K562 (cell line): Measurements from ENCODE around the gene FADS1. TPM values are rescaled to one million over a fixed set of nuclear protein-coding genes. Genes with fewer than 3 reads are reported as not detected.

Source experiments
- BRD4 ChIP-seq: fragments of 200-600 bp; sonication (generic); IDR thresholded peaks from 2 replicates; pipeline ENCODE4 v1.6.1; 2017; ENCODE audit warnings: inconsistent platforms
- BRF1 ChIP-seq: IDR thresholded peaks from 3 replicates; pipeline ENCODE4 v1.6.1; 2011; ENCODE audit warnings: borderline replicate concordance, mild to moderate bottlenecking; ENCODE audit not compliant: insufficient read length; ENCODE audit errors: extremely low read depth
- CHD2 ChIP-seq: IDR thresholded peaks from 2 replicates; pipeline ENCODE4 v1.6.1; 2011; ENCODE audit warnings: low read depth, low read length
- CSDE1 ChIP-seq, 2 experiments: fragments of 450-650 bp; IDR thresholded peaks; 2 replicates each; pipeline ENCODE4 v1.6.1; 2016; ENCODE audit warnings: mild to moderate bottlenecking in 1 of 2
- ETV5 ChIP-seq: sonication (generic); formaldehyde crosslinking; IDR thresholded peaks from 2 replicates; pipeline ENCODE4 v1.4.0; 2020; ENCODE audit warnings: low read depth, mild to moderate bottlenecking, missing genetic modification reagents
- RBFOX2 ChIP-seq: fragments of 200-400 bp; formaldehyde crosslinking; IDR thresholded peaks from 2 replicates; pipeline ENCODE4 v1.6.1; 2017; ENCODE audit warnings: low read depth, mild to moderate bottlenecking, low read length, moderate library complexity
- SIX5 ChIP-seq, 2 experiments: IDR thresholded peaks; 2 replicates each; pipeline ENCODE4 v1.6.1; 2011; ENCODE audit warnings: low read length in 2 of 2, borderline replicate concordance in 1 of 2, low read depth in 1 of 2, mild to moderate bottlenecking in 1 of 2, moderate library complexity in 1 of 2; ENCODE audit not compliant: insufficient read depth in 1 of 2
- SMARCA5 ChIP-seq: fragments of 450-650 bp; IDR thresholded peaks from 2 replicates; pipeline ENCODE4 v1.6.1; 2016
- ZNF586 ChIP-seq: fragments of 450-650 bp; formaldehyde crosslinking; conservative IDR thresholded peaks from 2 replicates; pipeline ENCODE4 v1.4.0; 2020; ENCODE audit warnings: mild to moderate bottlenecking, moderate library complexity
- ZNF79 ChIP-seq: fragments of 250-450 bp; sonication (Bioruptor Pico); IDR thresholded peaks from 2 replicates; pipeline ENCODE4 v1.4.0; 2020; ENCODE audit warnings: low read depth, mild to moderate bottlenecking, moderate library complexity
- polyA plus RNA-seq, 8 experiments: library from polyadenylated mRNA; depleted of rRNA in 4 of 8; stranded (reverse) in 5 of 8; unstranded in 3 of 8; fragments of >200 nt; fragmentation: Nextera tagmentation in 2 of 8; fragmentation: Illumina TruSeq in 1 of 8; extraction: Ambion mirVana in 2 of 8; extraction: Trizol in 1 of 8; gene quantifications; 2 replicates each; pipeline versions ENCODE4 v1.2.1 to v1.2.3, GENCODE V29; 2011 to 2014; ENCODE audit warnings: inconsistent platforms in 1 of 8, missing spikeins in 1 of 8
- total RNA-seq, 7 experiments: library from RNA; depleted of rRNA in 6 of 7; stranded (reverse); fragments of >200 nt in 6 of 7; fragmentation: Illumina TruSeq in 2 of 7; extraction: Trizol in 2 of 7; gene quantifications; 2 replicates each; pipeline versions ENCODE4 v1.2.1 to v1.2.3, GENCODE V29; 2011 to 2021; ENCODE audit warnings: low replicate concordance in 1 of 7
- TF ChIP-seq, protein P1 (sequence below): fragments of 450-650 bp; conservative IDR thresholded peaks from 2 replicates; pipeline ENCODE4 v1.6.1; 2016; ENCODE audit warnings: missing genetic modification characterization, low read depth, mild to moderate bottlenecking, control low read depth, missing compliant biosample characterization
- TF ChIP-seq, protein P2 (sequence below): fragments of 250-450 bp; sonication (Bioruptor Pico); IDR thresholded peaks from 2 replicates; pipeline ENCODE4 v1.8.0; 2022; ENCODE audit warnings: moderate library complexity, mild to moderate bottlenecking, inconsistent platforms
- TF ChIP-seq, protein P3 (sequence below): sonication (generic); formaldehyde crosslinking; IDR thresholded peaks from 2 replicates; pipeline ENCODE4 v1.5.0; 2020; ENCODE audit warnings: missing genetic modification reagents
- TF ChIP-seq, protein P4 (sequence below): IDR thresholded peaks from 2 replicates; pipeline ENCODE4 v1.6.1; 2014; ENCODE audit warnings: antibody characterized with exemption
- TF ChIP-seq, protein P5 (sequence below): fragments of 200-800 bp; sonication (Bioruptor generic); IDR thresholded peaks from 2 replicates; pipeline ENCODE4 v1.6.1; 2016; ENCODE audit warnings: missing genetic modification characterization, missing compliant biosample characterization
- TF ChIP-seq, protein P6 (sequence below): fragments of 450-650 bp; IDR thresholded peaks from 2 replicates; pipeline ENCODE4 v1.6.1; 2016; ENCODE audit warnings: missing biosample characterization, missing genetic modification characterization

The FADS1 gene
- total and polyA plus RNA-seq, 9 of the 15 experiments (the other 6 are each of a cell fraction or from before 2014, with no cell fraction given): 110 to 864 (median 364) TPM

DNA sequence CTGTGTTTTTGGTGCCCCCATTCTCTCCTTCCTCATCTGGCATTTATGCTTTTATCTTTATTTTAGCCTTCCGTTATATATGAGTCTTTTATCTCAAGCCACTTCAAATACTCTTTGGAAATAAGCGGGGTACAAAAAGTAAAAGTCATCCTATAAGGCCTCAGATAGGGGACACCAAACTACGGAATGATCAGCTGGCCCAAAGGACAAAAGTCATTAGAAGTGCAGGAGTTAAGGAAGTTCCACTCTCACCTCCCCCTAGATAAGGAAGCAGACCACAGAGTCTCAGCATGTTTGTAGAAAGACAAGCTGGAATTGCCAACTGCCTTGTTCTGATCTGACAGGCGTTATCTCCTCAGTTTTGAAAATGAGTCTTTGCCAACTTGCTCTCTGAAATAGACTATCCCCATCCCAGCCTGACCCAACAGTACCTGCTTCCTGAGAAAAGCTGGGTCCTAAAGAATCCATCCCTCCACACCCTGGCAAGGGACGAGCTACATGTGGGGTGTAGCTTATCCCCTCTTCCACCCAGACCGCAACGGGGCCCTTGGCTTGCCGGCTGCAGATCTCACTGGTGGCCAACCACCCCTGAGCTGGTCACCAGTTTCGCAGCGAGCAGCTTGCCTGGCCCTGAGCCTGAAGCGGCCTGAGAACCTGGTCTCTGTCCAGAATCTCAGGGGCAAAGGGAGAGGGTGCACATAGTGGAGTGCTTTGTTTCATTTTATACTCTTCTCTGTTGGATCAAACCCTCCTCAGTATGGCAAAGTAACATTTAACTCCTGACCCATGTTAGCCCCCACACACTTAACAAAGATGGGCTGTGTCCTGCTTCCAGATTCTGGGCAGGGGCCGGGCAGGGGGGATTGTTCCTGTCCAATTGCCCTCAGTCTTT lies 25.1 kb upstream of the FADS1 start (continued):
- TF ChIP-seq, protein P1, sequence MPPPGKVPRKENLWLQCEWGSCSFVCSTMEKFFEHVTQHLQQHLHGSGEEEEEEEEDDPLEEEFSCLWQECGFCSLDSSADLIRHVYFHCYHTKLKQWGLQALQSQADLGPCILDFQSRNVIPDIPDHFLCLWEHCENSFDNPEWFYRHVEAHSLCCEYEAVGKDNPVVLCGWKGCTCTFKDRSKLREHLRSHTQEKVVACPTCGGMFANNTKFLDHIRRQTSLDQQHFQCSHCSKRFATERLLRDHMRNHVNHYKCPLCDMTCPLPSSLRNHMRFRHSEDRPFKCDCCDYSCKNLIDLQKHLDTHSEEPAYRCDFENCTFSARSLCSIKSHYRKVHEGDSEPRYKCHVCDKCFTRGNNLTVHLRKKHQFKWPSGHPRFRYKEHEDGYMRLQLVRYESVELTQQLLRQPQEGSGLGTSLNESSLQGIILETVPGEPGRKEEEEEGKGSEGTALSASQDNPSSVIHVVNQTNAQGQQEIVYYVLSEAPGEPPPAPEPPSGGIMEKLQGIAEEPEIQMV: no peak
- no peak for TF ChIP-seq CHD2
- TF ChIP-seq ZNF79 (CRISPR knock-in tag): peak; percentile 56; the same call in 1 of the 2 replicates
- TF ChIP-seq, protein P2, sequence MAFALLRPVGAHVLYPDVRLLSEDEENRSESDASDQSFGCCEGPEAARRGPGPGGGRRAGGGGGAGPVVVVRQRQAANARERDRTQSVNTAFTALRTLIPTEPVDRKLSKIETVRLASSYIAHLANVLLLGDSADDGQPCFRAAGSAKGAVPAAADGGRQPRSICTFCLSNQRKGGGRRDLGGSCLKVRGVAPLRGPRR (CRISPR knock-in tag): no peak
- no peak for TF ChIP-seq BRD4
- TF ChIP-seq, protein P3, sequence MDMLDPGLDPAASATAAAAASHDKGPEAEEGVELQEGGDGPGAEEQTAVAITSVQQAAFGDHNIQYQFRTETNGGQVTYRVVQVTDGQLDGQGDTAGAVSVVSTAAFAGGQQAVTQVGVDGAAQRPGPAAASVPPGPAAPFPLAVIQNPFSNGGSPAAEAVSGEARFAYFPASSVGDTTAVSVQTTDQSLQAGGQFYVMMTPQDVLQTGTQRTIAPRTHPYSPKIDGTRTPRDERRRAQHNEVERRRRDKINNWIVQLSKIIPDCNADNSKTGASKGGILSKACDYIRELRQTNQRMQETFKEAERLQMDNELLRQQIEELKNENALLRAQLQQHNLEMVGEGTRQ: no peak
- no peak for TF ChIP-seq BRF1
- peak; percentile 52; the same call in 1 of the 2 replicates for TF ChIP-seq RBFOX2
- TF ChIP-seq ETV5 (CRISPR knock-in tag): peak; percentile 87
- TF ChIP-seq, protein P4, sequence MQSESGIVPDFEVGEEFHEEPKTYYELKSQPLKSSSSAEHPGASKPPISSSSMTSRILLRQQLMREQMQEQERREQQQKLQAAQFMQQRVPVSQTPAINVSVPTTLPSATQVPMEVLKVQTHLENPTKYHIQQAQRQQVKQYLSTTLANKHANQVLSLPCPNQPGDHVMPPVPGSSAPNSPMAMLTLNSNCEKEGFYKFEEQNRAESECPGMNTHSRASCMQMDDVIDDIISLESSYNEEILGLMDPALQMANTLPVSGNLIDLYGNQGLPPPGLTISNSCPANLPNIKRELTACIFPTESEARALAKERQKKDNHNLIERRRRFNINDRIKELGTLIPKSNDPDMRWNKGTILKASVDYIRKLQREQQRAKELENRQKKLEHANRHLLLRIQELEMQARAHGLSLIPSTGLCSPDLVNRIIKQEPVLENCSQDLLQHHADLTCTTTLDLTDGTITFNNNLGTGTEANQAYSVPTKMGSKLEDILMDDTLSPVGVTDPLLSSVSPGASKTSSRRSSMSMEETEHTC: no peak
- TF ChIP-seq SMARCA5: no peak
- no peak for TF ChIP-seq ZNF586 (CRISPR knock-in tag)
- TF ChIP-seq SIX5 (IDR thresholded peaks at IDR 0.05; ENCODE audit: borderline replicate concordance in 1 of 2, insufficient read depth in 1 of 2, low read depth in 1 of 2, low read length in 2 of 2): no peak
- TF ChIP-seq, protein P5, sequence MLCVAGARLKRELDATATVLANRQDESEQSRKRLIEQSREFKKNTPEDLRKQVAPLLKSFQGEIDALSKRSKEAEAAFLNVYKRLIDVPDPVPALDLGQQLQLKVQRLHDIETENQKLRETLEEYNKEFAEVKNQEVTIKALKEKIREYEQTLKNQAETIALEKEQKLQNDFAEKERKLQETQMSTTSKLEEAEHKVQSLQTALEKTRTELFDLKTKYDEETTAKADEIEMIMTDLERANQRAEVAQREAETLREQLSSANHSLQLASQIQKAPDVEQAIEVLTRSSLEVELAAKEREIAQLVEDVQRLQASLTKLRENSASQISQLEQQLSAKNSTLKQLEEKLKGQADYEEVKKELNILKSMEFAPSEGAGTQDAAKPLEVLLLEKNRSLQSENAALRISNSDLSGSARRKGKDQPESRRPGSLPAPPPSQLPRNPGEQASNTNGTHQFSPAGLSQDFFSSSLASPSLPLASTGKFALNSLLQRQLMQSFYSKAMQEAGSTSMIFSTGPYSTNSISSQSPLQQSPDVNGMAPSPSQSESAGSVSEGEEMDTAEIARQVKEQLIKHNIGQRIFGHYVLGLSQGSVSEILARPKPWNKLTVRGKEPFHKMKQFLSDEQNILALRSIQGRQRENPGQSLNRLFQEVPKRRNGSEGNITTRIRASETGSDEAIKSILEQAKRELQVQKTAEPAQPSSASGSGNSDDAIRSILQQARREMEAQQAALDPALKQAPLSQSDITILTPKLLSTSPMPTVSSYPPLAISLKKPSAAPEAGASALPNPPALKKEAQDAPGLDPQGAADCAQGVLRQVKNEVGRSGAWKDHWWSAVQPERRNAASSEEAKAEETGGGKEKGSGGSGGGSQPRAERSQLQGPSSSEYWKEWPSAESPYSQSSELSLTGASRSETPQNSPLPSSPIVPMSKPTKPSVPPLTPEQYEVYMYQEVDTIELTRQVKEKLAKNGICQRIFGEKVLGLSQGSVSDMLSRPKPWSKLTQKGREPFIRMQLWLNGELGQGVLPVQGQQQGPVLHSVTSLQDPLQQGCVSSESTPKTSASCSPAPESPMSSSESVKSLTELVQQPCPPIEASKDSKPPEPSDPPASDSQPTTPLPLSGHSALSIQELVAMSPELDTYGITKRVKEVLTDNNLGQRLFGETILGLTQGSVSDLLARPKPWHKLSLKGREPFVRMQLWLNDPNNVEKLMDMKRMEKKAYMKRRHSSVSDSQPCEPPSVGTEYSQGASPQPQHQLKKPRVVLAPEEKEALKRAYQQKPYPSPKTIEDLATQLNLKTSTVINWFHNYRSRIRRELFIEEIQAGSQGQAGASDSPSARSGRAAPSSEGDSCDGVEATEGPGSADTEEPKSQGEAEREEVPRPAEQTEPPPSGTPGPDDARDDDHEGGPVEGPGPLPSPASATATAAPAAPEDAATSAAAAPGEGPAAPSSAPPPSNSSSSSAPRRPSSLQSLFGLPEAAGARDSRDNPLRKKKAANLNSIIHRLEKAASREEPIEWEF (CRISPR knock-in tag): no peak
- TF ChIP-seq CSDE1 (IDR thresholded peaks at IDR 0.05): no peak; a peak in 1 of 4 replicates
- TF ChIP-seq, protein P6, sequence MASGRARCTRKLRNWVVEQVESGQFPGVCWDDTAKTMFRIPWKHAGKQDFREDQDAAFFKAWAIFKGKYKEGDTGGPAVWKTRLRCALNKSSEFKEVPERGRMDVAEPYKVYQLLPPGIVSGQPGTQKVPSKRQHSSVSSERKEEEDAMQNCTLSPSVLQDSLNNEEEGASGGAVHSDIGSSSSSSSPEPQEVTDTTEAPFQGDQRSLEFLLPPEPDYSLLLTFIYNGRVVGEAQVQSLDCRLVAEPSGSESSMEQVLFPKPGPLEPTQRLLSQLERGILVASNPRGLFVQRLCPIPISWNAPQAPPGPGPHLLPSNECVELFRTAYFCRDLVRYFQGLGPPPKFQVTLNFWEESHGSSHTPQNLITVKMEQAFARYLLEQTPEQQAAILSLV (tag): peak; percentile 48
